ENCODE data around the gene CCDC146. TPM values are rescaled to one million over a fixed set of nuclear protein-coding genes. Genes with fewer than 3 reads are reported as not detected.

CCDC146 gene
- total and polyA plus RNA-seq, 2 of the 8 experiments (the other 6 are each of a cell fraction or from before 2014, with no cell fraction given) = 0.88 to 2.4 TPM

GRCh38 chr7:77337456-77337990, 215.1 kb downstream of the CCDC146 start:
- H3K4me2 ChIP-seq (ENCODE audit: insufficient read depth in 1 of 2, low read depth in 2 of 2, low read length in 2 of 2) = no peak overlapping the region
- H3K9ac ChIP-seq (replicated peaks in 1 of 4; ENCODE audit: extremely low read depth in 1 of 4, low read depth in 3 of 4, low read length in 3 of 4) = no peak overlapping the region
- H3K79me2 ChIP-seq (ENCODE audit: control insufficient read depth in 1 of 2, insufficient read depth in 2 of 2, low read length in 2 of 2) = no peaks in the 10 kb centered on the region
- no peak overlapping the region for H2AK5ac ChIP-seq (ENCODE audit: low read depth, low read length)
- no peak overlapping the region; the same call in 1 of the 2 replicates for H4K8ac ChIP-seq (ENCODE audit: extremely low read depth, insufficient read depth, low read length)
- DNase-seq (ENCODE audit: low read depth in 1 of 2, low spot score in 2 of 2) = no peak
- CTCF ChIA-PET (ENCODE audit: partially characterized antibody) = no interaction called here
- no peaks in the 10 kb centered on the region for H3K4me1 ChIP-seq (replicated peaks in 1 of 4; ENCODE audit: control insufficient read depth in 3 of 4, insufficient read depth in 4 of 4, low read length in 3 of 4)
- H3K27ac ChIP-seq (ENCODE audit: low read depth, low read length) = no peak overlapping the region
- H2BK15ac ChIP-seq (ENCODE audit: low read length) = no peak overlapping the region
- no peak overlapping the region for H2AFZ ChIP-seq (ENCODE audit: low read length)
- H3K4me3 ChIP-seq (ENCODE audit: extremely low read depth in 1 of 4, insufficient read depth in 2 of 4, low read depth in 3 of 4, low read length in 4 of 4) = no peak overlapping the region
- H2BK5ac ChIP-seq (ENCODE audit: low read depth, low read length) = no peak overlapping the region
- no peak overlapping the region for H2BK12ac ChIP-seq (ENCODE audit: low read depth, low read length)
- no peak overlapping the region for H3K4ac ChIP-seq (replicated peaks; ENCODE audit: insufficient read length, low read depth, low read length)
- no peaks in the 10 kb centered on the region for H3K27me3 ChIP-seq (replicated peaks in 1 of 4; ENCODE audit: control insufficient read depth in 3 of 4, extremely low read depth in 1 of 4, insufficient read depth in 3 of 4, low read length in 3 of 4)
- 90% methylated on average over 2 of the region's 2 CpGs; no CpG with 5 or more reads in 1 of the 2 experiments for WGBS, 2 experiments (ENCODE audit: extremely low coverage in 1 of 2, insufficient coverage in 1 of 2, insufficient read length in 1 of 2, insufficient replicate concordance in 2 of 2, low coverage in 1 of 2, low lambda C conversion rate in 2 of 2, missing lambda C conversion rate in 1 of 2)
- H3K18ac ChIP-seq (ENCODE audit: extremely low read depth, low read length) = no peak overlapping the region
- H2BK20ac ChIP-seq (ENCODE audit: low read length) = no peak overlapping the region
- FAIRE-seq = no peak
- H3K23ac ChIP-seq (ENCODE audit: insufficient read length) = no peak overlapping the region
- no peak overlapping the region for H3K14ac ChIP-seq (ENCODE audit: insufficient read length)
- H3K9me3 ChIP-seq (ENCODE audit: insufficient read depth in 2 of 2, low read depth in 1 of 2, low read length in 1 of 2) = peaks cover 0 to 3% of the 10 kb centered on the region in 2 experiments; a peak in 1 of 4 replicates
- no peak overlapping the region for H4K5ac ChIP-seq (ENCODE audit: insufficient read length, low read depth, low read length)
- no peak overlapping the region for H2BK120ac ChIP-seq (replicated peaks; ENCODE audit: low read depth, low read length)
- no peaks in the 10 kb centered on the region for H3K36me3 ChIP-seq (ENCODE audit: control insufficient read depth in 2 of 4, insufficient read depth in 4 of 4, low read length in 3 of 4)
- POLR2A ChIA-PET (ENCODE audit: partially characterized antibody) = no interaction called here
- H3K56ac ChIP-seq (replicated peaks; ENCODE audit: insufficient read length, low read depth, low read length) = no peak overlapping the region
- no peak overlapping the region for H4K91ac ChIP-seq (replicated peaks; ENCODE audit: insufficient read length, low read length)
- TF ChIP-seq ATF2 (IDR thresholded peaks at IDR 0.05; ENCODE audit: low read length) (no peak), CTCF (IDR thresholded peaks at IDR 0.05; ENCODE audit: control extremely low read depth in 1 of 3, insufficient read depth in 1 of 3, low read depth in 1 of 3, low read length in 3 of 3) (no peak), POLR2AphosphoS5 (IDR thresholded peaks at IDR 0.05; ENCODE audit: low read depth, low read length) (no peak)
- no peaks in the 10 kb centered on the region for H3K23me2 ChIP-seq (ENCODE audit: low read depth, low read length)
- H3K79me1 ChIP-seq (ENCODE audit: low read depth, low read length) = no peaks in the 10 kb centered on the region
- H4K20me1 ChIP-seq (replicated peaks in 1 of 2; ENCODE audit: control insufficient read depth in 1 of 2, insufficient read depth in 2 of 2, low read length in 2 of 2) = no peaks in the 10 kb centered on the region

All from H1 (cell line).